HepG2 (cell line): ENCODE results near the gene EMC10. TPM values are rescaled to one million over a fixed set of nuclear protein-coding genes. Genes with fewer than 3 reads are reported as not detected.

ENCODE experiments used
- AFF4 ChIP-seq: sonication (generic); formaldehyde crosslinking; IDR thresholded peaks from 2 replicates; pipeline ENCODE4 v1.4.0; 2020; ENCODE audit warnings: missing genetic modification reagents
- ELF3 ChIP-seq: IDR thresholded peaks from 2 replicates; pipeline ENCODE4 v1.6.1; 2016; ENCODE audit warnings: missing genetic modification reagents, missing compliant biosample characterization
- GATA4 ChIP-seq: sonication (generic); IDR thresholded peaks from 2 replicates; pipeline ENCODE4 v1.6.1; 2016; ENCODE audit warnings: antibody characterized with exemption, low read depth, borderline replicate concordance
- GLI4 ChIP-seq: sonication (generic); formaldehyde crosslinking; IDR thresholded peaks from 2 replicates; pipeline ENCODE4 v1.5.1; 2020; ENCODE audit warnings: missing genetic modification reagents, mild to moderate bottlenecking, moderate library complexity, borderline replicate concordance
- GTF3A ChIP-seq: sonication (generic); formaldehyde crosslinking; conservative IDR thresholded peaks from 2 replicates; pipeline ENCODE4 v1.4.0; 2020; ENCODE audit warnings: mild to moderate bottlenecking, missing genetic modification reagents
- KLF11 ChIP-seq: IDR thresholded peaks from 2 replicates; pipeline ENCODE4 v1.6.1; 2016; ENCODE audit warnings: missing compliant biosample characterization
- MLXIP ChIP-seq: sonication (generic); formaldehyde crosslinking; IDR thresholded peaks from 2 replicates; pipeline ENCODE4 v1.9.0; 2021; ENCODE audit warnings: missing genetic modification reagents, borderline replicate concordance
- NFIB ChIP-seq: sonication (generic); formaldehyde crosslinking; IDR thresholded peaks from 2 replicates; pipeline ENCODE4 v1.9.0; 2021; ENCODE audit warnings: missing genetic modification reagents, mild to moderate bottlenecking, borderline replicate concordance
- RFXAP ChIP-seq: sonication (generic); formaldehyde crosslinking; IDR thresholded peaks from 2 replicates; pipeline ENCODE4 v1.4.0; 2020; ENCODE audit warnings: missing genetic modification reagents, borderline replicate concordance
- SIX1 ChIP-seq: sonication (generic); formaldehyde crosslinking; IDR thresholded peaks from 2 replicates; pipeline ENCODE4 v1.4.0; 2020; ENCODE audit warnings: missing genetic modification reagents, borderline replicate concordance
- SOX6 ChIP-seq, 2 experiments: fragments of 450-650 bp in 1 of 2; sonication (generic) in 1 of 2; formaldehyde crosslinking in 1 of 2; IDR thresholded peaks; 2 replicates each; pipeline versions ENCODE4 v1.4.0 to v1.6.1; 2017 to 2020; ENCODE audit warnings: antibody characterized with exemption in 1 of 2, mild to moderate bottlenecking in 1 of 2, missing genetic modification reagents in 1 of 2
- TCF12 ChIP-seq, 2 experiments: fragments of 450-650 bp in 1 of 2; sonication (generic) in 1 of 2; formaldehyde crosslinking in 1 of 2; IDR thresholded peaks; 2 replicates each; pipeline versions ENCODE4 v1.6.1 to v1.8.0; 2017 to 2022; ENCODE audit warnings: antibody characterized with exemption in 1 of 2, mild to moderate bottlenecking in 1 of 2, missing genetic modification reagents in 1 of 2, moderate library complexity in 1 of 2
- ZNF10 ChIP-seq: sonication (generic); formaldehyde crosslinking; IDR thresholded peaks from 2 replicates; pipeline ENCODE4 v1.4.0; 2020; ENCODE audit warnings: mild to moderate bottlenecking, low read depth, missing genetic modification reagents, borderline replicate concordance
- ZNF3 ChIP-seq: IDR thresholded peaks from 2 replicates; pipeline ENCODE4 v1.7.0; 2017; ENCODE audit warnings: inconsistent platforms
- ZNF33A ChIP-seq: sonication (generic); formaldehyde crosslinking; IDR thresholded peaks from 2 replicates; pipeline ENCODE4 v1.5.1; 2020; ENCODE audit warnings: missing genetic modification reagents, mild to moderate bottlenecking, moderate library complexity, borderline replicate concordance
- ZNF446 ChIP-seq: sonication (generic); formaldehyde crosslinking; IDR thresholded peaks from 2 replicates; pipeline ENCODE4 v1.5.0; 2020; ENCODE audit warnings: mild to moderate bottlenecking, missing genetic modification reagents
- ZNF547 ChIP-seq: sonication (generic); formaldehyde crosslinking; IDR thresholded peaks from 2 replicates; pipeline ENCODE4 v1.5.1; 2020; ENCODE audit warnings: mild to moderate bottlenecking, missing genetic modification reagents
- ZNF713 ChIP-seq: sonication (generic); formaldehyde crosslinking; IDR thresholded peaks from 2 replicates; pipeline ENCODE4 v1.4.0; 2020; ENCODE audit warnings: mild to moderate bottlenecking, missing genetic modification reagents
- ZNF720 ChIP-seq: sonication (generic); formaldehyde crosslinking; IDR thresholded peaks from 2 replicates; pipeline ENCODE4 v1.4.0; 2020; ENCODE audit warnings: missing genetic modification reagents
- ZSCAN31 ChIP-seq: sonication (generic); formaldehyde crosslinking; IDR thresholded peaks from 2 replicates; pipeline ENCODE4 v1.5.0; 2020; ENCODE audit warnings: low read depth, mild to moderate bottlenecking, missing genetic modification reagents
- polyA plus RNA-seq, 8 experiments: library from polyadenylated mRNA; depleted of rRNA in 3 of 8; stranded (reverse) in 7 of 8; unstranded in 1 of 8; fragments of >200 nt; fragmentation: Illumina TruSeq in 4 of 8; extraction: Trizol in 4 of 8; gene quantifications; 2 replicates each; pipeline versions ENCODE4 v1.2.1 to v1.2.3, GENCODE V29; 2011 to 2016; ENCODE audit warnings: low read depth in 4 of 8, missing spikeins in 1 of 8, mixed read lengths in 1 of 8; ENCODE audit not compliant: insufficient read depth in 1 of 8
- total RNA-seq, 5 experiments: library from RNA; depleted of rRNA; stranded (reverse); fragments of >200 nt; fragmentation: Illumina TruSeq; extraction: Trizol; gene quantifications; 2 replicates each; pipeline ENCODE4 v1.2.3, GENCODE V29; 2016; ENCODE audit warnings: low read depth in 1 of 5

Gene EMC10
- total and polyA plus RNA-seq, 2 of the 13 experiments (the other 11 are each of a cell fraction or from before 2014, with no cell fraction given), result not detected

GRCh38 chr19:50461066-50461875, 15.0 kb upstream of the EMC10 start (continued):
- TF ChIP-seq GATA4 (no peak), ZNF720 (CRISPR knock-in tag) (no peak), MLXIP (no peak), KLF11 (CRISPR knock-in tag) (no peak), SOX6 (IDR thresholded peaks at IDR 0.05) (no peak), SOX6 (CRISPR knock-in tag; IDR thresholded peaks at IDR 0.05) (peak; percentile 17), ZNF10 (CRISPR knock-in tag) (no peak), ZNF446 (CRISPR knock-in tag) (no peak), TCF12 (IDR thresholded peaks at IDR 0.05) (no peak), TCF12 (CRISPR knock-in tag; IDR thresholded peaks at IDR 0.05) (no peak), RFXAP (CRISPR knock-in tag) (no peak), ZNF3 (CRISPR knock-in tag) (no peak), AFF4 (no peak), NFIB (CRISPR knock-in tag) (no peak), ELF3 (CRISPR knock-in tag) (no peak), ZNF547 (0 out of 2 replicates have a peak, but pooled peaks have one; percentile 38), ZNF713 (no peak), GLI4 (CRISPR knock-in tag) (no peak), GTF3A (CRISPR knock-in tag) (no peak), ZNF33A (CRISPR knock-in tag) (no peak), SIX1 (CRISPR knock-in tag) (no peak), ZSCAN31 (CRISPR knock-in tag) (no peak)
